Astrocyte (in vitro differentiated cells and primary cell): ENCODE data around the gene ATG9B.

Source experiments
- CTCF ChIP-seq: IDR thresholded peaks from 2 replicates; pipeline ENCODE4 v1.5.1; 2011; ENCODE audit warnings: low read depth, mild to moderate bottlenecking, inconsistent platforms, low read length, moderate library complexity; ENCODE audit not compliant: insufficient read depth
- EZH2 ChIP-seq: IDR thresholded peaks from 2 replicates; pipeline ENCODE4 v1.6.1; 2012; ENCODE audit warnings: mild to moderate bottlenecking, low read length, inconsistent platforms; ENCODE audit not compliant: insufficient read depth

DNA sequence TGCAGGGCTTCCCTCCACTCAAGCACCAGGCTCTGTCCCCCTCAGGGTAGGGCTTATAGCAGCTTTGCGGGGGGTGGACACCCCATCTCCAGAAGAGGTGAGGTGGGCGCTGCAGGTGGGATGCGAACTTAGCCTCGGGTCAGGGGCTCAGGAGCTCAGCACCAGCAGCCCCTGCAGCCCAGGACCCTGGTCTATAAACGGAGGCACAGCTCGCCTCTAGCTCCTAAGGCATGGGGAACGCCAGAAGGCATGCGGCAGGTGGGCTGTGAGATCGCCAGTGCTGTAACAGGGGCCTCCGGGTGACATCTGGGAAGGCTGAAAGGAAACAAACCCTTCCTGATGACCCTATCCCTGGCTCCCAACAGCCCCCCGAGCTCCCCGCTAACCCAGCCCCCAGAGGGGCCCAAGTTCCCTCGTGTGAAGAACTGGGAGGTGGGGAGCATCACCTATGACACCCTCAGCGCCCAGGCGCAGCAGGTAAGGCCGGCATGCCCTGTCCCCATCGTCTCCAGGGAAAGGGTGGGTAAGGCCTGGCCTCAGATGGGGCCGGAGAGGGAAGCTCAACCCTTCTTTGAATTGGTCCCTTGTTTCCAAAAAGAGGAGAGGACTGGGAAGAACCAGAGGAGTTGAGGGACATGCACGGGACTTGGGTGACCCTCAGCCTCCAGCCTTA lies 29.3 kb downstream of the ATG9B start:
- TF ChIP-seq CTCF (no peak), EZH2 (no peak)
